Left ventricle myocardium inferior (tissue), 1 donor: ENCODE measurements around the gene NOTCH4. TPM values are rescaled to one million over a fixed set of nuclear protein-coding genes. Genes with fewer than 3 reads are reported as not detected.

Experiments
- DNase-seq: peaks from one replicate; pipeline ENCODE4 v3.0.0-alpha.2; 2020
- H3K27ac ChIP-seq: fragments of 200-600 bp; replicated peaks from 2 replicates; pipeline ENCODE4 v1.8.0; 2021
- H3K27me3 ChIP-seq: fragments of 200-600 bp; 2 replicates; pipeline ENCODE4 v1.8.0; 2021; ENCODE audit warnings: low read depth
- H3K36me3 ChIP-seq: fragments of 200-600 bp; 2 replicates; pipeline ENCODE4 v1.8.0; 2021
- H3K4me1 ChIP-seq: fragments of 200-600 bp; 2 replicates; pipeline ENCODE4 v1.8.0; 2021
- H3K4me3 ChIP-seq: fragments of 200-600 bp; 2 replicates; pipeline ENCODE4 v1.8.0; 2021; ENCODE audit warnings: mild to moderate bottlenecking, moderate library complexity
- H3K9me3 ChIP-seq: fragments of 200-600 bp; replicated peaks from 2 replicates; pipeline ENCODE4 v1.8.0; 2021
- intact Hi-C: fragments of 100-400 bp; cut with micrococcal nuclease; formaldehyde crosslinking; loops from one replicate; pipeline ENCODE4 v1.11.0; 2022
- total RNA-seq: library from RNA; stranded (reverse); fragmentation: NEBNext Ultra II Directional; extraction: Animal tissue kit (Norgen Biotek cat#: 25700); gene quantifications from one replicate; pipeline ENCODE4 v1.2.1, GENCODE V29; 2021
- TF ChIP-seq, protein P1 (sequence below): fragments of 200-600 bp; IDR thresholded peaks from 2 replicates; pipeline ENCODE4 v1.8.0; 2021; ENCODE audit warnings: antibody characterized with exemption, mild to moderate bottlenecking, borderline replicate concordance
- donor health status: DM: no; HTN: yes; CAD: no; lungs with severe emphysema.

NOTCH4 gene
- total RNA-seq, 1 donor from 2014 or later = 23.0 TPM

GRCh38 chr6:32152769-32153563 is 70.9 kb downstream of the NOTCH4 start:
- H3K27ac ChIP-seq = peak overlapping the region; percentile 94
- TF ChIP-seq, protein P1, sequence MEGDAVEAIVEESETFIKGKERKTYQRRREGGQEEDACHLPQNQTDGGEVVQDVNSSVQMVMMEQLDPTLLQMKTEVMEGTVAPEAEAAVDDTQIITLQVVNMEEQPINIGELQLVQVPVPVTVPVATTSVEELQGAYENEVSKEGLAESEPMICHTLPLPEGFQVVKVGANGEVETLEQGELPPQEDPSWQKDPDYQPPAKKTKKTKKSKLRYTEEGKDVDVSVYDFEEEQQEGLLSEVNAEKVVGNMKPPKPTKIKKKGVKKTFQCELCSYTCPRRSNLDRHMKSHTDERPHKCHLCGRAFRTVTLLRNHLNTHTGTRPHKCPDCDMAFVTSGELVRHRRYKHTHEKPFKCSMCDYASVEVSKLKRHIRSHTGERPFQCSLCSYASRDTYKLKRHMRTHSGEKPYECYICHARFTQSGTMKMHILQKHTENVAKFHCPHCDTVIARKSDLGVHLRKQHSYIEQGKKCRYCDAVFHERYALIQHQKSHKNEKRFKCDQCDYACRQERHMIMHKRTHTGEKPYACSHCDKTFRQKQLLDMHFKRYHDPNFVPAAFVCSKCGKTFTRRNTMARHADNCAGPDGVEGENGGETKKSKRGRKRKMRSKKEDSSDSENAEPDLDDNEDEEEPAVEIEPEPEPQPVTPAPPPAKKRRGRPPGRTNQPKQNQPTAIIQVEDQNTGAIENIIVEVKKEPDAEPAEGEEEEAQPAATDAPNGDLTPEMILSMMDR = no peak
- H3K4me1 ChIP-seq = peaks cover 39% of the 10 kb centered on the region
- H3K9me3 ChIP-seq = no peaks in the 10 kb centered on the region
- H3K4me3 ChIP-seq = peak overlapping the region; percentile 82
- DNase-seq = no peak
- intact Hi-C loops = no loop called here
- peaks cover 24% of the 10 kb centered on the region for H3K36me3 ChIP-seq
- H3K27me3 ChIP-seq = peaks cover 38% of the 10 kb centered on the region

- Histone ChIP-seq H3K4me3 (peak within 1 kb of the TSS; percentile 82), H3K36me3 (peaks cover 15% of the 10 kb centered on the region), H3K27ac (peak within 1 kb of the TSS; percentile 94), H3K9me3 (no peaks in the 10 kb centered on the region), H3K4me1 (peaks cover 39% of the 10 kb centered on the region), H3K27me3 (peaks cover 47% of the 10 kb centered on the region)
- intact Hi-C loops = no loop called here
- TF ChIP-seq, protein P1 = no peak
- no peak for DNase-seq
Measured at GRCh38 chr6:32151863-32152768, 71.8 kb downstream of the NOTCH4 start, which contains the start of gene PRRT1. TSS of gene PRRT1 (minus strand) at chr6:32151939. CDS start at chr6:32151827, 112 bp downstream.

GRCh38 chr6:32151181-32151862 is 72.5 kb downstream of the NOTCH4 start:
- peak overlapping the region; percentile 82 for H3K4me3 ChIP-seq

GRCh38 chr6:32149932-32150870 is 73.7 kb downstream of the NOTCH4 start:
- Histone ChIP-seq H3K4me3 (peak overlapping the region; percentile 82), H3K27me3 (peaks cover 52% of the 10 kb centered on the region), H3K27ac (no peak overlapping the region), H3K36me3 (no peaks in the 10 kb centered on the region), H3K9me3 (no peaks in the 10 kb centered on the region), H3K4me1 (peaks cover 33% of the 10 kb centered on the region)
- TF ChIP-seq, protein P1 = no peak
- no peak for DNase-seq
- intact Hi-C loops = no loop called here

More at GRCh38 chr6:32151181-32151862, 72.5 kb downstream of the NOTCH4 start:
- TF ChIP-seq, protein P1 = no peak
- H3K36me3 ChIP-seq = peaks cover 7% of the 10 kb centered on the region
- H3K27ac ChIP-seq = no peak overlapping the region
- DNase-seq = no peak
- intact Hi-C loops = no loop called here
- no peaks in the 10 kb centered on the region for H3K9me3 ChIP-seq
- H3K4me1 ChIP-seq = peaks cover 39% of the 10 kb centered on the region
- H3K27me3 ChIP-seq = peaks cover 52% of the 10 kb centered on the region
